Peyer's patch (tissue), 4 donors: ENCODE measurements around the gene RUNDC3A. TPM values are rescaled to one million over a fixed set of nuclear protein-coding genes. Genes with fewer than 3 reads are reported as not detected.
"Not testable (repeated sequence)": the region's sequence is repeated elsewhere in the genome, so short reads cannot be mapped to it uniquely, and the experiment has no call there.

Experiments
- DNase-seq, 3 donors: peaks; one replicate each; pipeline ENCODE4 v3.0.0-alpha.2; 2017 to 2019
- H3K27ac ChIP-seq, 4 donors: fragments of 200-600 bp; sonication (generic); one replicate each; pipeline ENCODE4 v1.5.1; 2016 to 2019
- H3K27me3 ChIP-seq, 2 donors: fragments of 200-600 bp; sonication (generic); one replicate each; pipeline ENCODE4 v1.5.1; 2019
- H3K36me3 ChIP-seq, 3 donors: fragments of 200-600 bp; sonication (generic); one replicate each; pipeline ENCODE4 v1.5.1; 2016 to 2019
- H3K4me1 ChIP-seq, 4 donors: fragments of 200-600 bp; sonication (generic); one replicate each; pipeline ENCODE4 v1.5.1; 2016 to 2019
- H3K4me3 ChIP-seq, 4 donors: fragments of 200-600 bp; sonication (generic); 1 replicate in 3 of 4; 2 replicates in 1 of 4; pipeline ENCODE4 v1.5.1; 2016 to 2019; ENCODE audit warnings: mild to moderate bottlenecking in 1 of 4
- H3K9me3 ChIP-seq, 4 donors: fragments of 200-600 bp; sonication (generic); one replicate each; pipeline ENCODE4 v1.5.1; 2016 to 2019; ENCODE audit warnings: mild to moderate bottlenecking in 1 of 4
- POLR2A ChIP-seq, 2 donors: fragments of 450-650 bp; IDR thresholded peaks; one replicate each; pipeline ENCODE4 v1.5.1; 2017; ENCODE audit warnings: antibody characterized with exemption in 2 of 2, mild to moderate bottlenecking in 2 of 2, moderate library complexity in 2 of 2
- small RNA-seq, 2 donors: library from RNA; depleted of rRNA; stranded (forward); fragments of <200 nt; gene quantifications; one replicate each; pipeline ENCODE3, GENCODE V24; 2016
- total RNA-seq, 4 donors: library from RNA; depleted of rRNA; stranded (reverse); fragments of >200 nt; gene quantifications; one replicate each; pipeline ENCODE4 v1.1.0, GENCODE V29; 2016
- TF ChIP-seq, protein P1 (sequence below), 6 experiments: fragments of 450-650 bp in 4 of 6; fragments of 200-600 bp in 2 of 6; sonication (generic) in 1 of 6; IDR thresholded peaks; one replicate each; pipeline ENCODE4 v1.5.1; 2017 to 2019; ENCODE audit warnings: antibody characterized with exemption in 6 of 6, mild to moderate bottlenecking in 3 of 6, moderate library complexity in 1 of 6

Gene RUNDC3A
- total RNA-seq, 4 donors from 2014 or later: 0.88 to 14.9 (median 3.8) TPM

DNA sequence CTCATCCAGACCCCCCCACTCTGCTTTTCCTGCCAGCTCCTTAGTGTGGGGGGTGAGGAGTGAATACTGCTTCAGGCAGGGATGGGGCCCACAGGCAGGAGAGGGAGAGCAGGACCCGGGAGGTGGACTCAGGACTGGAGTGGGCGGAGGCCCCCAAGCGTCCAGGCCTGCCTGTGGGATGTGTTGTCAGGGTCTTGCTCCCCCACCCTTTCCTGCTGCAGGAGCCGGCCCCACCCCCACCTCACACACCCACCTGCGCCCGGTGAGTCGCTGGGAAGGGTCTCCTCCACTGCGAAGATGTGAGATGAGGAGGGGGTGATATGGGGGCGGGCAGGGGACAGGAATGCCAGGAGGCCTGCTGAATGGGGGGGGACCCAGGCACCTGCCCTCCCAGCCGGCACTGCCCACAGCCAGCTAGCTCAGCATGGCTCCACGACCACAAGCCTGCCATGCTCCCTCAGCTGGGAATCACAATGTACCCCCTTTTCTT is 54.1 kb downstream of the RUNDC3A start:
- Histone ChIP-seq H3K4me1 (peaks cover 0 to 12% (median 10%) of the 10 kb centered on the region in 4 donors), H3K27ac (no peak overlapping the region), H3K9me3 (no peaks in the 10 kb centered on the region), H3K27me3 (peaks cover 0 to 12% of the 10 kb centered on the region in 2 donors), H3K36me3 (no peaks in the 10 kb centered on the region), H3K4me3 (peak overlapping the region in 2 of 4 donors; percentile 66 to 67)
- TF ChIP-seq POLR2A (IDR thresholded peaks at IDR 0.05): no peak
- TF ChIP-seq, protein P1, sequence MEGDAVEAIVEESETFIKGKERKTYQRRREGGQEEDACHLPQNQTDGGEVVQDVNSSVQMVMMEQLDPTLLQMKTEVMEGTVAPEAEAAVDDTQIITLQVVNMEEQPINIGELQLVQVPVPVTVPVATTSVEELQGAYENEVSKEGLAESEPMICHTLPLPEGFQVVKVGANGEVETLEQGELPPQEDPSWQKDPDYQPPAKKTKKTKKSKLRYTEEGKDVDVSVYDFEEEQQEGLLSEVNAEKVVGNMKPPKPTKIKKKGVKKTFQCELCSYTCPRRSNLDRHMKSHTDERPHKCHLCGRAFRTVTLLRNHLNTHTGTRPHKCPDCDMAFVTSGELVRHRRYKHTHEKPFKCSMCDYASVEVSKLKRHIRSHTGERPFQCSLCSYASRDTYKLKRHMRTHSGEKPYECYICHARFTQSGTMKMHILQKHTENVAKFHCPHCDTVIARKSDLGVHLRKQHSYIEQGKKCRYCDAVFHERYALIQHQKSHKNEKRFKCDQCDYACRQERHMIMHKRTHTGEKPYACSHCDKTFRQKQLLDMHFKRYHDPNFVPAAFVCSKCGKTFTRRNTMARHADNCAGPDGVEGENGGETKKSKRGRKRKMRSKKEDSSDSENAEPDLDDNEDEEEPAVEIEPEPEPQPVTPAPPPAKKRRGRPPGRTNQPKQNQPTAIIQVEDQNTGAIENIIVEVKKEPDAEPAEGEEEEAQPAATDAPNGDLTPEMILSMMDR (IDR thresholded peaks at IDR 0.05): no peak
- no peak for DNase-seq

DNA sequence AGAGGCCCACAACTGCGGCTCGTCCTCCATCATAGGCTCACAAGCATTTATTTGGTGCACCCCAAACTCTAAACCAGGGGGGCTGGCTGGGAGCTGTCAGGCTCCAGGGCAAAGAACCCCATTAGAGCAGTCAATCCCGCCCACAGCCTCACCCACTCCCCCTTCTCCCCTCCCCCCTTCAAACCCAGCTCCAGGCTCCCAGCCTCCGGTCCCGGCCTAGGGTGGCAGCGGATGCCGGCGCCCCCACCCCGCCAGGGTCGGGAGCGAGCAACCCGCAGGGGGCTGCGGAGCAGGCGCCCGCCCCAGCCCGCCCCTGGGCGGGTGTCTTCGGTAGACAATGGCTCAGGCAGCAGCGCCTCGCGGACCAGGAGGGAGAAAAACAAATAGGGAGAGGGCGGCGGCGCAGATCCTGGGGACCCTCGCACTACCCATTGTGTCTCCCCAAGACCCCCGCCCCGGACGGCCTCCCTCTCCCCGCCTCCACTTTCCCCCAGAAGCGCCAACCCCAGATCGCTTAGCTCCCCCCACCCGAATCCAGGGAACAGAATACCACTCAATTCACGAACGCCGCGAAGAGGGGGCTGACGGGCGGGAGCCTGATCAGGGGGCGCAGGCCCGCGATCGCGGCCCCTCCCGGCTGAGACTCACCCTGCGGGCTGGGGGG is 54.7 kb downstream of the RUNDC3A start:
- H3K36me3 ChIP-seq: no peaks in the 10 kb centered on the region
- TF ChIP-seq, protein P1 (IDR thresholded peaks at IDR 0.05): no peak
- TF ChIP-seq POLR2A (IDR thresholded peaks at IDR 0.05): no peak
- peaks cover 0 to 12% (median 10%) of the 10 kb centered on the region in 4 donors for H3K4me1 ChIP-seq
- peak overlapping the region in 1 of 4 donors; percentile 49 for H3K27ac ChIP-seq
- H3K4me3 ChIP-seq: peak overlapping the region; percentile 50 to 67 (median 64)
- H3K27me3 ChIP-seq: peaks cover 0 to 12% of the 10 kb centered on the region in 2 donors
- DNase-seq: no peak
- H3K9me3 ChIP-seq: no peaks in the 10 kb centered on the region

DNA sequence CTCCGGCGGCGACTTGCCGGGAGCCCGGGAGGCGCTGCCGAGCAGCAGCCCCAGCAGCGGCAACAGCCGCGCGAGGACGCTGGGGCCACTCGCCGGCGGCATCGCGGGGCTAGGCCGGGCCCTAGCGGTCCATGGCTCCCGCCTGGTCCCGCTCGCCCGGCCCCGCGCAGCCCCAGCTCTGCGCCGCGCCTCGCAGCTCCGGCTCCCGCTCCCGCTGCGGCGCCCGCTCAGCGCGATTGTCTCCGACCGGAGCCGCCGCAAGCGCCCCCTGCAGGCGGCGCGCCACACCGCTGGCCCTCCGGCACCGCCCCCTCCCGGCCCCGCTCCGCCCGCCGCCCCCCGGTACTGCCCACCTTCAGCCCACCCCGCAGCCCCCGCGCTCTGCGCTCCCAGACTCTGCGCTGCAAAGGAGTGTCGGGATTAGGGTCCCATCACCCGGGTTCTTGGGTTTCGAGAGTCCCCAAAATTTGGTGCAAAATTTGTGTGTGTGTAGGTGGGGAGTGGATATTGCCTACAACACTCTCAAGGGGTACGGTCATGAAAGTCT is 55.3 kb downstream of the RUNDC3A start, which contains the start of gene FAM171A2:
Gene FAM171A2, minus strand, starts transcription at position 241 of the 547 bp plus-strand sequence. Its CDS starts 139 bp downstream, at position 102.
- Histone ChIP-seq H3K36me3 (no peaks in the 10 kb centered on the region), H3K27me3 (peaks cover 0 to 12% of the 10 kb centered on the region in 2 donors), H3K4me1 (peaks cover 0 to 12% (median 10%) of the 10 kb centered on the region in 4 donors), H3K27ac (peak within 1 kb of the TSS in 1 of 4 donors; percentile 49), H3K9me3 (no peaks in the 10 kb centered on the region), H3K4me3 (peak within 1 kb of the TSS; percentile 50 to 67 (median 64))
- peak in 2 of 3 donors; percentile 32 to 73 for DNase-seq
- TF ChIP-seq POLR2A (IDR thresholded peaks at IDR 0.05): no peak
- TF ChIP-seq, protein P1 (IDR thresholded peaks at IDR 0.05): peak; percentile 51 to 93 (median 62)

DNA sequence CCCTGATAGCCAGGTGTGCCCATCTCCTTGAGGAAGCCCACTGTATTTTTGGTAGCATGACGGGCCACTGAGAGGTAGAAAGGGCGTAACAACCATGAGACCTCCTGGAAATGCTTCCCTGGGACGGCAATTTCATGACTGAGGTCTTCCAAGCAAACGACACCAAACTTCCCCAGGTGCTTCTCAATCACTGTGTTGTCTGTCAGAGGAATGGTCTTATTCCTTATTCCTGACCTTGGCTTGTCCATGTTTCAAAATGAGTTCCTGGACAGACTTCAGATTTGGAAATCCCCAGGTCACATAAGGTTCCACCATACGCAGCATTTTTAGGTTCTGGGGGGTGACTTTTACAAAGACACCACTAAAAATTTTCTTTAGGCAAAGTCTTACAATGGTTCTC is 56.6 kb downstream of the RUNDC3A start:
- Histone ChIP-seq H3K4me1 (peaks cover 0 to 12% (median 10%) of the 10 kb centered on the region in 4 donors), H3K27me3 (peaks cover 0 to 12% of the 10 kb centered on the region in 2 donors)
- H3K36me3 ChIP-seq, H3K27ac ChIP-seq, DNase-seq, H3K9me3 ChIP-seq, H3K4me3 ChIP-seq: not testable (repeated sequence)

DNA sequence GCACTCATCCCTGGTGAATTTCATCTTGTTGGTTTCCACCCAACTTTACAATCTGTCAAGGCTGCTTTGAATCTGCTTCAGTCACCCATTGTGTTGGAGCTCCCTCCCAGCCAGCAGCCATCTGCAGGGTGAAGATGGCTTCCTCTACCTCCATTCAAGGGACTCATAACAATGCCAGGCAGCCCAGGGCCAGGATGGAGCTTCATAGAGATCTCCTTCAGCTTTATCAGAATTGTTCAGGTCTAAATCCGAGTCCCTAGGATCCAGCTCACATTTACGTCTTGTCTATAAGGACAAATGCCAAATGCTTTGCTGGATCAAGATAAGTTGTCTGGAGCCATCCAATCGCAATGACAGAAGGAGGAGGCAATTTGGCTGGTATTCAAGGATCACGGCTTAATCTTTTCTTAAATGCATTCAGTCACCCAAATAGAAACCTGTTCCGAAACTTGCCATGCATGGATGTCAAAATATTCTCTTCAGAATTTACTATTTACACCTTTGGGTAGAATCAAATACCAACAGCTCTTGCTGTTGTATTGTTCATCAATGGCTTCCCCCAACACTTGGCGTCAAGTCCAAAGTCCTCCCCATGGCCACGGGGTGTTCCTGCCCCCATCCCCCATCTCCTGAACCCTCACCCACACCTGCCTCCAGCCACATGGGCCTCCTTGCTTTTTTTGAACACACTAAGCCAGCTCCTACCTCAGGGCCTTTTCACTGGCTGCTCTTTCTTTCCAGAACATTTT is 59.0 kb downstream of the RUNDC3A start:
- Histone ChIP-seq H3K36me3 (no peaks in the 10 kb centered on the region), H3K27ac (no peak overlapping the region), H3K4me1 (peaks cover 0 to 12% (median 10%) of the 10 kb centered on the region in 4 donors), H3K27me3 (peaks cover 0 to 11% of the 10 kb centered on the region in 2 donors), H3K4me3 (no peak overlapping the region), H3K9me3 (no peaks in the 10 kb centered on the region)
- DNase-seq: no peak
- TF ChIP-seq, protein P1 (IDR thresholded peaks at IDR 0.05): no peak
- TF ChIP-seq POLR2A (IDR thresholded peaks at IDR 0.05): no peak

Small RNA genes within 50 kb of the gene (small RNA-seq; reads per million reads assigned to genes)
- gene RF00012 (0 reads per million in 2 donors), gene RN7SL507P (0 reads per million in 2 donors), gene RNU6-453P (0 reads per million in 2 donors)

Other genes starting within 250 kb of the RUNDC3A start
- gene LSM12, start 241.9 kb upstream of the RUNDC3A start, total RNA-seq: 10 to 100 TPM; 10.7 to 28.4 (median 26.1) TPM
- 10 to 100 TPM in 3 of 4 donors, 1 to 10 TPM in 1; 8.3 to 48.9 (median 33.8) TPM for gene G6PC3, start 237.9 kb upstream of the RUNDC3A start, total RNA-seq
- 10 to 100 TPM; 42.4 to 71.0 (median 48.4) TPM for gene HDAC5, start 185.0 kb upstream of the RUNDC3A start, total RNA-seq
- gene HROB, start 166.7 kb upstream of the RUNDC3A start, total RNA-seq: 1 to 10 TPM in 3 of 4 donors, under 1 TPM in 1; 0.53 to 5.8 (median 1.6) TPM
- under 1 TPM in 1 of 4 donors, not detected in 3; 0.57 TPM for gene ASB16, start 137.9 kb upstream of the RUNDC3A start, total RNA-seq
- 10 to 100 TPM; 19.8 to 66.6 (median 52.7) TPM for gene TMUB2, start 121.6 kb upstream of the RUNDC3A start, total RNA-seq
- 10 to 100 TPM; 51.7 to 92.6 (median 65.7) TPM for gene ATXN7L3, start 108.7 kb upstream of the RUNDC3A start, total RNA-seq
- gene UBTF, start 88.9 kb upstream of the RUNDC3A start, total RNA-seq: 100 to 1,000 TPM in 1 of 4 donors, 10 to 100 TPM in 3; 58.4 to 167 (median 77.7) TPM
- not detected for gene SLC4A1, start 40.5 kb upstream of the RUNDC3A start, total RNA-seq
- 100 to 1,000 TPM in 3 of 4 donors, 10 to 100 TPM in 1; 97.7 to 155 (median 129) TPM for gene SLC25A39, start 16.2 kb downstream of the RUNDC3A start, total RNA-seq
- 100 to 1,000 TPM; 145 to 678 (median 492) TPM for gene GRN, start 36.7 kb downstream of the RUNDC3A start, total RNA-seq
- 1 to 10 TPM in 1 of 4 donors, under 1 TPM in 2, not detected in 1; 0.27 to 5.0 (median 0.88) TPM for gene FAM171A2, start 55.3 kb downstream of the RUNDC3A start, total RNA-seq
- gene ITGA2B, start 81.0 kb downstream of the RUNDC3A start, total RNA-seq: 1 to 10 TPM in 1 of 4 donors, not detected in 3; 2.5 TPM
- gene GPATCH8, start 194.8 kb downstream of the RUNDC3A start, total RNA-seq: 10 to 100 TPM; 39.6 to 91.6 (median 48.3) TPM
- gene FZD2, start 248.9 kb downstream of the RUNDC3A start, total RNA-seq: 1 to 10 TPM in 1 of 4 donors, under 1 TPM in 1, not detected in 2; 0.54 to 2.1 TPM